HL-60 (cell line): ENCODE results near the gene PROCA1.

Experiments
- CTCF ChIP-seq: IDR thresholded peaks from one replicate; pipeline ENCODE4 v1.5.1; 2011; ENCODE audit warnings: low read length, control low read depth, inconsistent platforms; ENCODE audit not compliant: insufficient read depth
- GABPA ChIP-seq: IDR thresholded peaks from 2 replicates; pipeline ENCODE4 v1.6.1; 2012; ENCODE audit warnings: low read depth

DNA sequence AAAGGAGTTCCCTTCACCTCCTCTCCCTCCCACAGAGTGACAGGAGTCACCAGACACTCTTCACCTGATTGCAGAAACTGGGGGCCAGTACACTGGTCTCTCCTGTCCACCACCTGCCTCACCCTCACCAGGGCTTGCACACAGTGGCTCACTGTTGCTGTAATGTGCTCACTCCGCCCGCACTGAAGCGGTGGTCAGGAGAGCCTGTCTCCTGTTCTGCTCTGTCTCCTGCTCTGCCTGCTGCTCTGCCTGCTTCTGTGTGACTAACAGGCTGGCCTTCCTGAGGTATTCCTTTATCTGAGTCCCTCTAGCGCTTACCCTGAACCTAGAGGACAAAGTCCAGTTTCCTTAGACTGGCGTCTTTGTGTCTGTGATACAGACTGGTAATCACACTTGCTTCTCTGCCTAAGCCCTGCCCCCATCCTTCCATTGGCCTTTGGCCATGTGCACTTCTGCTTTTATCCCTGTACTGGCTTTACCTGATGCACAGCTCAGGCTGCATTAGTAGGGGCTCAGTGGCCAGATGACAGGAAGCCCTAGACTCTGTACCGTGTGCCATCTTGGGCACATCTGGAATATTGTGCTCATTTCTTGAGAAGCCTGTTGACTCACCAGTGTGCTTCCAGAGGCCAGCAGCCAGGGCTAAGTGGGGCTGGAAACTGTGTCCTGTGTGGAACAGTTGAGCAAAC, 13.3 kb downstream of the PROCA1 start:
- TF ChIP-seq CTCF: no peak
- no peak for TF ChIP-seq GABPA
